ENCODE results near the gene MARCHF9.

DNA sequence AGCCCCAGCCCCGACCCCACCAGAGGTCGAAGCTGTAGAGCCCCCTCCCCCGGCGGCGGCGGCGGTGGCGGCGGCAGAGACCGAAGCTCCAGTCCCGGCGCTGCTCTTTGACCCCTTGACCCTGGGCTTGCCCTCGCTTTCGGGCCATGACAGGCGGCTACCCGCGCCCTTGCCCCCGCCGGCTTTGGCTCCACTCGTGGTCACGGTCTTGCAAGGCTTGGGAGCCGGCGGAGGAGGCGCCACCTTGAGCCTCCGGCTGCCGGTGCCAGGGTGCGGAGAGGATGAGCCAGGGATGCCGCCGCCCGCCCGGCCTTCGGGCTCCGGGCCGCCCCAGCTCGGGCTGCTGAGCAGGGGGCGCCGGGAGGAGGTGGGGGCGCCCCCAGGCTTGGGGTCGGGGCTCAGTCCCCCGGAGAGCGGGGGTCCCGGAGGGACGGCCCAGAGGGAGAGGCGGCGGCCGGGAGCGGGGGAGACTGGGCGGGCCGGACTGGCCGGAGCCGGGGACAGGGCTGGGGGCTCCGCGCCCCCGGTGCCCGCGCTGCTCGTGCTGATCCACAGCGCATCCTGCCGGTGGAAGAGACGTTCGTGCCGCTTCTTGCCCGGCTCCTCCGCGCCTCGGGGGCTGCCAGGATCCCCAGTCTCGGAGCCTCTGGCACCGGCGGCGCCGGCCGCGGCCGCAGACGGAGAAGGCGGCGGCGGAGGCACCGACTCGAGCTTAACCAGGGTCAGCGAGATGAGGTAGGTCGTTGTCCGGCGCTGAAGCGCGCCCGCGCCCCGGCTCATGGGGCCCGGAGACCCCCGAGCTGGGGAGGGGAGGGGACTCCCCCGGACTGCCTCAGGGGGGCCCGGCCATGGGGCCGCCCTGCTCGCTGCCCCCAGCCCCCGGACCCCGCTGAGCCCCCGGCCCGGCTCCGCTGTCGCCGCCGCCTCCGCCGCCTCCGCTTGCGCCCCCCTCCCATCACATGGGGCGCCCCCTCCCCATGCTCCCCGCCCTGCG is 17.1 kb upstream of the MARCHF9 start:
- no peak for TF ChIP-seq POLR2A (IDR thresholded peaks at IDR 0.05)
- TF ChIP-seq, protein P1, sequence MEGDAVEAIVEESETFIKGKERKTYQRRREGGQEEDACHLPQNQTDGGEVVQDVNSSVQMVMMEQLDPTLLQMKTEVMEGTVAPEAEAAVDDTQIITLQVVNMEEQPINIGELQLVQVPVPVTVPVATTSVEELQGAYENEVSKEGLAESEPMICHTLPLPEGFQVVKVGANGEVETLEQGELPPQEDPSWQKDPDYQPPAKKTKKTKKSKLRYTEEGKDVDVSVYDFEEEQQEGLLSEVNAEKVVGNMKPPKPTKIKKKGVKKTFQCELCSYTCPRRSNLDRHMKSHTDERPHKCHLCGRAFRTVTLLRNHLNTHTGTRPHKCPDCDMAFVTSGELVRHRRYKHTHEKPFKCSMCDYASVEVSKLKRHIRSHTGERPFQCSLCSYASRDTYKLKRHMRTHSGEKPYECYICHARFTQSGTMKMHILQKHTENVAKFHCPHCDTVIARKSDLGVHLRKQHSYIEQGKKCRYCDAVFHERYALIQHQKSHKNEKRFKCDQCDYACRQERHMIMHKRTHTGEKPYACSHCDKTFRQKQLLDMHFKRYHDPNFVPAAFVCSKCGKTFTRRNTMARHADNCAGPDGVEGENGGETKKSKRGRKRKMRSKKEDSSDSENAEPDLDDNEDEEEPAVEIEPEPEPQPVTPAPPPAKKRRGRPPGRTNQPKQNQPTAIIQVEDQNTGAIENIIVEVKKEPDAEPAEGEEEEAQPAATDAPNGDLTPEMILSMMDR (IDR thresholded peaks at IDR 0.05), result peak in 5 of 12 donors; percentile 21 to 49 (median 29)
